Breast epithelium (tissue), 4 donors: ENCODE data around the gene COL23A1. TPM values are rescaled to one million over a fixed set of nuclear protein-coding genes. Genes with fewer than 3 reads are reported as not detected.

Source experiments
- DNase-seq, 2 donors: peaks; one replicate each; pipeline ENCODE4 v3.0.0-alpha.2; 2019; ENCODE audit warnings: low spot score in 2 of 2
- H3K27ac ChIP-seq, 2 donors: fragments of 200-600 bp; sonication (generic) in 1 of 2; one replicate each; pipeline ENCODE4 v1.5.1; 2016 to 2019; ENCODE audit warnings: mild to moderate bottlenecking in 1 of 2
- H3K27me3 ChIP-seq, 2 donors: fragments of 200-600 bp; sonication (generic) in 1 of 2; one replicate each; pipeline versions ENCODE4 v1.5.1 to v1.6.0; 2017 to 2019; ENCODE audit warnings: control low read depth in 1 of 2, mild to moderate bottlenecking in 1 of 2
- H3K36me3 ChIP-seq: fragments of 200-600 bp; one replicate; pipeline ENCODE4 v1.5.1; 2019
- H3K4me1 ChIP-seq, 2 donors: fragments of 200-600 bp; sonication (generic); one replicate each; pipeline ENCODE4 v1.5.1; 2016 to 2019; ENCODE audit warnings: control low read depth in 1 of 2
- H3K4me3 ChIP-seq, 3 donors: fragments of 200-600 bp; sonication (generic); 1 replicate in 2 of 3; 2 replicates in 1 of 3; pipeline ENCODE4 v1.5.1; 2016 to 2019; ENCODE audit warnings: mild to moderate bottlenecking in 3 of 3, moderate library complexity in 2 of 3
- H3K9me3 ChIP-seq, 2 donors: fragments of 200-600 bp; sonication (generic) in 1 of 2; one replicate each; pipeline ENCODE4 v1.5.1; 2016 to 2019; ENCODE audit warnings: control low read depth in 1 of 2
- CTCF ChIP-seq, 3 donors: fragments of 450-650 bp; IDR thresholded peaks; one replicate each; pipeline ENCODE4 v1.5.1; 2016 to 2017; ENCODE audit warnings: antibody characterized with exemption in 3 of 3, mild to moderate bottlenecking in 3 of 3, moderate library complexity in 3 of 3
- POLR2A ChIP-seq: fragments of 450-650 bp; IDR thresholded peaks from one replicate; pipeline ENCODE4 v1.6.1; 2016; ENCODE audit warnings: antibody characterized with exemption, mild to moderate bottlenecking, moderate library complexity
- POLR2AphosphoS5 ChIP-seq, 3 donors: sonication (generic); formaldehyde crosslinking; IDR thresholded peaks; one replicate each; pipeline ENCODE4 v1.6.1; 2017; ENCODE audit warnings: antibody characterized with exemption in 3 of 3
- intact Hi-C: fragments of 100-400 bp; cut with DNase I; formaldehyde crosslinking; loops from one replicate; pipeline ENCODE4 v1.15.1; 2023; ENCODE audit warnings: low total_unique reads
- total RNA-seq, 3 donors: library from RNA; depleted of rRNA; stranded (reverse); fragments of >200 nt; gene quantifications; one replicate each; pipeline ENCODE4 v1.1.0, GENCODE V29; 2016

The COL23A1 gene
- total RNA-seq, 3 donors from 2014 or later, result 0.32 to 3.3 (median 2.6) TPM

GRCh38 chr5:178434851-178435250 is 155.3 kb downstream of the COL23A1 start:
- DNase-seq, result peak in 1 of 2 donors; percentile 16
- Histone ChIP-seq H3K9me3 (no peaks in the 10 kb centered on the region), H3K27ac (no peak overlapping the region), H3K4me3 (no peak overlapping the region), H3K27me3 (no peaks in the 10 kb centered on the region), H3K36me3 (no peaks in the 10 kb centered on the region), H3K4me1 (no peaks in the 10 kb centered on the region)
- TF ChIP-seq POLR2A (no peak), CTCF (IDR thresholded peaks at IDR 0.05) (no peak), POLR2AphosphoS5 (IDR thresholded peaks at IDR 0.05) (no peak)
- intact Hi-C loops, result no loop called here

- Histone ChIP-seq H3K36me3 (no peaks in the 10 kb centered on the region), H3K27ac (no peak overlapping the region), H3K9me3 (no peaks in the 10 kb centered on the region), H3K27me3 (no peaks in the 10 kb centered on the region), H3K4me3 (no peak overlapping the region), H3K4me1 (no peaks in the 10 kb centered on the region)
- no peak for TF ChIP-seq POLR2AphosphoS5 (IDR thresholded peaks at IDR 0.05)
- no peak for TF ChIP-seq CTCF (IDR thresholded peaks at IDR 0.05)
- no peak for TF ChIP-seq POLR2A
- DNase-seq, result peak in 1 of 2 donors; percentile 16
- intact Hi-C loops, result no loop called here
Observed at GRCh38 chr5:178434016-178434761, 156.0 kb downstream of the COL23A1 start.

- peak in 1 of 2 donors; percentile 16 for DNase-seq
- H3K4me1 ChIP-seq, result peaks cover 0 to 6% of the 10 kb centered on the region in 2 donors
- TF ChIP-seq POLR2A (no peak), CTCF (IDR thresholded peaks at IDR 0.05) (no peak), POLR2AphosphoS5 (IDR thresholded peaks at IDR 0.05) (no peak)
- H3K9me3 ChIP-seq, result no peaks in the 10 kb centered on the region
- H3K4me3 ChIP-seq, result no peak overlapping the region
- no peaks in the 10 kb centered on the region for H3K36me3 ChIP-seq
- intact Hi-C loops, result no loop called here
- no peaks in the 10 kb centered on the region for H3K27me3 ChIP-seq
- H3K27ac ChIP-seq, result no peak overlapping the region
Observed at GRCh38 chr5:178433273-178433775, 156.9 kb downstream of the COL23A1 start.

GRCh38 chr5:178432421-178433272 is 157.5 kb downstream of the COL23A1 start:
- Histone ChIP-seq H3K4me1 (peaks cover 0 to 6% of the 10 kb centered on the region in 2 donors), H3K27ac (no peak overlapping the region), H3K9me3 (no peaks in the 10 kb centered on the region), H3K27me3 (no peaks in the 10 kb centered on the region), H3K4me3 (no peak overlapping the region), H3K36me3 (no peaks in the 10 kb centered on the region)
- intact Hi-C loops, result no loop called here
- no peak for TF ChIP-seq POLR2A
- TF ChIP-seq CTCF (IDR thresholded peaks at IDR 0.05), result no peak
- no peak for TF ChIP-seq POLR2AphosphoS5 (IDR thresholded peaks at IDR 0.05)
- DNase-seq, result peak in 1 of 2 donors; percentile 7

GRCh38 chr5:178431782-178432165 is 158.4 kb downstream of the COL23A1 start:
- Histone ChIP-seq H3K9me3 (no peaks in the 10 kb centered on the region), H3K36me3 (no peaks in the 10 kb centered on the region), H3K4me3 (no peak overlapping the region), H3K27ac (no peak overlapping the region), H3K27me3 (no peaks in the 10 kb centered on the region), H3K4me1 (peaks cover 0 to 6% of the 10 kb centered on the region in 2 donors)
- intact Hi-C loops, result no loop called here
- DNase-seq, result no peak
- TF ChIP-seq POLR2A (no peak), CTCF (IDR thresholded peaks at IDR 0.05) (no peak), POLR2AphosphoS5 (IDR thresholded peaks at IDR 0.05) (no peak)
